ENCODE data around the gene LRPAP1.

LRPAP1 gene

GRCh38 chr4:3495204-3495975 lies 36.8 kb downstream of the LRPAP1 start:
- no peak overlapping the region for H3K4me3 ChIP-seq (ENCODE audit: low read depth, low read length)
- DNase-seq (ENCODE audit: low read depth), result no peak
- no peak for TF ChIP-seq MYC (IDR thresholded peaks at IDR 0.05; ENCODE audit: low read depth, low read length)
- TF ChIP-seq, protein P1, sequence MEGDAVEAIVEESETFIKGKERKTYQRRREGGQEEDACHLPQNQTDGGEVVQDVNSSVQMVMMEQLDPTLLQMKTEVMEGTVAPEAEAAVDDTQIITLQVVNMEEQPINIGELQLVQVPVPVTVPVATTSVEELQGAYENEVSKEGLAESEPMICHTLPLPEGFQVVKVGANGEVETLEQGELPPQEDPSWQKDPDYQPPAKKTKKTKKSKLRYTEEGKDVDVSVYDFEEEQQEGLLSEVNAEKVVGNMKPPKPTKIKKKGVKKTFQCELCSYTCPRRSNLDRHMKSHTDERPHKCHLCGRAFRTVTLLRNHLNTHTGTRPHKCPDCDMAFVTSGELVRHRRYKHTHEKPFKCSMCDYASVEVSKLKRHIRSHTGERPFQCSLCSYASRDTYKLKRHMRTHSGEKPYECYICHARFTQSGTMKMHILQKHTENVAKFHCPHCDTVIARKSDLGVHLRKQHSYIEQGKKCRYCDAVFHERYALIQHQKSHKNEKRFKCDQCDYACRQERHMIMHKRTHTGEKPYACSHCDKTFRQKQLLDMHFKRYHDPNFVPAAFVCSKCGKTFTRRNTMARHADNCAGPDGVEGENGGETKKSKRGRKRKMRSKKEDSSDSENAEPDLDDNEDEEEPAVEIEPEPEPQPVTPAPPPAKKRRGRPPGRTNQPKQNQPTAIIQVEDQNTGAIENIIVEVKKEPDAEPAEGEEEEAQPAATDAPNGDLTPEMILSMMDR (IDR thresholded peaks at IDR 0.05; ENCODE audit: low read depth, low read length), result no peak
- TF ChIP-seq POLR2A (IDR thresholded peaks at IDR 0.05; ENCODE audit: extremely low read depth, insufficient read length), result no peak
- no peak for TF ChIP-seq MAX (IDR thresholded peaks at IDR 0.05; ENCODE audit: low read depth, low read length)

- no peak for TF ChIP-seq MYC (IDR thresholded peaks at IDR 0.05; ENCODE audit: low read depth, low read length)
- TF ChIP-seq, protein P1 (IDR thresholded peaks at IDR 0.05; ENCODE audit: low read depth, low read length), result no peak
- TF ChIP-seq POLR2A (IDR thresholded peaks at IDR 0.05; ENCODE audit: extremely low read depth, insufficient read length), result no peak
- TF ChIP-seq MAX (IDR thresholded peaks at IDR 0.05; ENCODE audit: low read depth, low read length), result no peak
- no peak for DNase-seq (ENCODE audit: low read depth)
- no peak overlapping the region for H3K4me3 ChIP-seq (ENCODE audit: low read depth, low read length)
Observed at GRCh38 chr4:3494462-3494871, 37.8 kb downstream of the LRPAP1 start.

- DNase-seq (ENCODE audit: low read depth), result peak; percentile 72
- TF ChIP-seq, protein P1 (IDR thresholded peaks at IDR 0.05; ENCODE audit: low read depth, low read length), result no peak
- TF ChIP-seq MAX (IDR thresholded peaks at IDR 0.05; ENCODE audit: low read depth, low read length) (no peak), MYC (IDR thresholded peaks at IDR 0.05; ENCODE audit: low read depth, low read length) (no peak), POLR2A (IDR thresholded peaks at IDR 0.05; ENCODE audit: extremely low read depth, insufficient read length) (no peak)
- H3K4me3 ChIP-seq (ENCODE audit: low read depth, low read length), result no peak overlapping the region
Observed at GRCh38 chr4:3493720-3494461, 38.3 kb downstream of the LRPAP1 start.

DNA sequence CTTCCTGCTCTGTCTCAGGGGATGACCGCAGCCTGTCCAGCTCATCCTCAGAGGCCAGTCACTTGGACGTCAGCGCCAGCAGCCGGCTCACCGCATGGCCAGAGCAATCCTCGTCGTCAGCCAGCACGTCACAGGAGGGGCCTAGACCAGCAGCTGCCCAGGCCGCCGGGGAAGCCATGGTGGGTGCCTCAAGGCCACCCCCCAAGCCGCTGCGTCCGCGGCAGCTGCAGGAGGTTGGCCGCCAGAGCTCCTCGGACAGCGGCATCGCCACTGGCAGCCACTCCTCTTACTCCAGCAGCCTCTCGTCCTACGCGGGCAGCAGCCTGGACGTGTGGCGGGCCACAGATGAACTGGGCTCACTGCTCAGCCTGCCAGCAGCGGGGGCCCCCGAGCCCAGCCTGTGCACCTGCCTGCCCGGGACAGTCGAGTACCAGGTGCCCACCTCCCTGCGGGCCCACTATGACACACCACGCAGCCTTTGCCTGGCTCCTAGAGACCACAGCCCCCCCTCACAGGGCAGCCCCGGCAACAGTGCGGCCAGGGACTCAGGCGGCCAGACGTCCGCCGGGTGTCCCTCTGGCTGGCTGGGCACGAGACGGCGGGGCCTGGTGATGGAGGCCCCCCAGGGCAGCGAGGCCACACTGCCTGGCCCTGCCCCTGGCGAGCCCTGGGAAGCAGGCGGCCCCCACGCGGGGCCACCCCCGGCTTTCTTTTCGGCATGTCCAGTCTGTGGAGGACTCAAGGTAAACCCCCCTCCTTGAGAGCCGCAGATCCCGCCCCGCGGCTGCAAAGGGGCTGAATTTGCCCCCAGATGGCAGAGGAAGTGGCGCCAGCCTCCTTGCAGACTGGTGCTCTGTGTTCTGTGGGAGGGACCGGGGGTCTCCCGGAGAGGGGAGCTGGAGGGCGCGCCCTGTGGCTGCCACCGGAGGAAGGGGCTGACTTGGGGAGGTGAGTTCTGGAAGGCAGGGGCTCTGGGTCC lies 39.2 kb downstream of the LRPAP1 start:
- H3K4me3 ChIP-seq (ENCODE audit: low read depth, low read length), result no peak overlapping the region
- no peak for DNase-seq (ENCODE audit: low read depth)
- TF ChIP-seq POLR2A (IDR thresholded peaks at IDR 0.05; ENCODE audit: extremely low read depth, insufficient read length) (no peak), MYC (IDR thresholded peaks at IDR 0.05; ENCODE audit: low read depth, low read length) (no peak)
- TF ChIP-seq, protein P1 (IDR thresholded peaks at IDR 0.05; ENCODE audit: low read depth, low read length), result no peak

DNA sequence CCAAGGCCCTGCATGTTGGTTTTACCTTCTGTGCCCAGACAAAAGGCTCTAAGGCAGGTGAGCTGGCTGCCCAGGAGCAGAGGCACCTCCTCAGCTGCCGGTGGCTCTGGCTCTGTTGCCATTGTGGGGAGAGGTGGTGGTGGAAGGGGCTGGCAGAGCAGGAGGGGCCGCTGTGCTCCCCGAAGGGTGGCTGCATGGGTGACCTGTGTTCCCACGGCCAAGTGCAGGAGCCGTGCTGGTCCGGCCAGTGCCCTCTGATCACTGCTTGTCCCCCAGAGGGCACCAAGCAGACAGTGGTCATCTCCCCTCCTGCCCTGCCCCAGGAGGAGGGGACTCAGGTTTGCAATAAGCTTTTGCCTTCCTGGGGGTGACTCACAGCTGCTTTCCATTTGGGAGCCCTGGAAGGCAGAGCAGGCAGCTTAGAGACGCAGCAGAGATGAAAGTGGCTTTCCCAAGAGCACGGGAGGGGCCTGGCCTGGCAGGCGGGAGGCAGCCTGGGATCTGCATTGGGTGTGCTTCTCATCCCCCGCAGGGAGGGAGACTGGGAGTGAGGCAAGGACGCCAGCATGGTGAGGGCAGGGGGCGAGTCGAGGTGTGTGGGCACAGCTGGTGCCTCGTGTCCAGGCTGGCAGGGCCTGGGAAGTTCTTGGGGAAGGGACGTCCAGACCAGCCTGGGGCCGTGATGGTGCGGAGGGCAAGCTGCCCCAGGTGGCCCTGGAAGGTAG lies 40.4 kb downstream of the LRPAP1 start:
- no peak overlapping the region for H3K4me3 ChIP-seq (ENCODE audit: low read depth, low read length)
- no peak for TF ChIP-seq MYC (IDR thresholded peaks at IDR 0.05; ENCODE audit: low read depth, low read length)
- TF ChIP-seq POLR2A (IDR thresholded peaks at IDR 0.05; ENCODE audit: extremely low read depth, insufficient read length), result no peak
- no peak for TF ChIP-seq MAX (IDR thresholded peaks at IDR 0.05; ENCODE audit: low read depth, low read length)
- TF ChIP-seq, protein P1 (IDR thresholded peaks at IDR 0.05; ENCODE audit: low read depth, low read length), result no peak
- no peak for DNase-seq (ENCODE audit: low read depth)

Data from NB4 (cell line).